IMR-90 (cell line): ENCODE measurements around the gene EFHD2.

ENCODE experiments used
- MXI1 ChIP-seq: IDR thresholded peaks from 2 replicates; pipeline ENCODE4 v1.6.1; 2012; ENCODE audit warnings: low read depth, mild to moderate bottlenecking, low read length, moderate library complexity, borderline replicate concordance
- POLR2A ChIP-seq: IDR thresholded peaks from 2 replicates; pipeline ENCODE4 v1.6.1; 2012; ENCODE audit warnings: mild to moderate bottlenecking, low read depth, low read length
- RAD21 ChIP-seq: IDR thresholded peaks from 2 replicates; pipeline ENCODE4 v1.6.1; 2012; ENCODE audit warnings: low read length, improper control_type of control experiment
- RFX5 ChIP-seq: IDR thresholded peaks from 2 replicates; pipeline ENCODE4 v1.8.0; 2012; ENCODE audit warnings: low read depth, mild to moderate bottlenecking, low read length, moderate library complexity
- TF ChIP-seq, protein P1 (sequence below): conservative IDR thresholded peaks from 2 replicates; pipeline ENCODE4 v1.5.1; 2012; ENCODE audit warnings: mild to moderate bottlenecking, low read depth, low read length, improper control_type of control experiment

DNA sequence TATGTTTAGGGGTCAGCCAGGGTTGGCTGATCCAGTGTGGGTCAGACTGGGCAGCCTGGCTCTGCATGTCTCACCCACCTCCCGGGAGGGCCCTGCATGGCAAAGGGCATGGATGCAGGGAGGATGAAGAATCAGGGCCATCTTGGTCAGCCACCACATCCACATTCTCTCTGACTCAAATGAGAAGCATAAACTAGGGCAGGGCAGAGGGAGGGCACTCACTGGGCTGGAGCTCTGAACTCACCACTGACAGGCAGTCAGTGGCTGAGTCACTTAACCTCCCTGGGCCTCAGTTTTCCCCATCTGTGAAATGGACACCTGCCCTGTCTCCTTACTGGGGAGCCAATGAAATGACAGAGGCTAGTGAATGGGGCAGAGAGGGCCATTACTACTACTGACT, 42.5 kb downstream of the EFHD2 start:
- TF ChIP-seq POLR2A, result no peak
- no peak for TF ChIP-seq MXI1
- TF ChIP-seq RFX5, result no peak
- TF ChIP-seq, protein P1, sequence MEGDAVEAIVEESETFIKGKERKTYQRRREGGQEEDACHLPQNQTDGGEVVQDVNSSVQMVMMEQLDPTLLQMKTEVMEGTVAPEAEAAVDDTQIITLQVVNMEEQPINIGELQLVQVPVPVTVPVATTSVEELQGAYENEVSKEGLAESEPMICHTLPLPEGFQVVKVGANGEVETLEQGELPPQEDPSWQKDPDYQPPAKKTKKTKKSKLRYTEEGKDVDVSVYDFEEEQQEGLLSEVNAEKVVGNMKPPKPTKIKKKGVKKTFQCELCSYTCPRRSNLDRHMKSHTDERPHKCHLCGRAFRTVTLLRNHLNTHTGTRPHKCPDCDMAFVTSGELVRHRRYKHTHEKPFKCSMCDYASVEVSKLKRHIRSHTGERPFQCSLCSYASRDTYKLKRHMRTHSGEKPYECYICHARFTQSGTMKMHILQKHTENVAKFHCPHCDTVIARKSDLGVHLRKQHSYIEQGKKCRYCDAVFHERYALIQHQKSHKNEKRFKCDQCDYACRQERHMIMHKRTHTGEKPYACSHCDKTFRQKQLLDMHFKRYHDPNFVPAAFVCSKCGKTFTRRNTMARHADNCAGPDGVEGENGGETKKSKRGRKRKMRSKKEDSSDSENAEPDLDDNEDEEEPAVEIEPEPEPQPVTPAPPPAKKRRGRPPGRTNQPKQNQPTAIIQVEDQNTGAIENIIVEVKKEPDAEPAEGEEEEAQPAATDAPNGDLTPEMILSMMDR, result no peak
- TF ChIP-seq RAD21, result no peak
